Stimulated activated CD4-positive, alpha-beta T cell treated with anti-CD3 and anti-CD28 coated beads, Interleukin-15, amount 100 ng/mL, for 24 hours (primary cell): Measurements from ENCODE around the gene CHD5.

ENCODE experiments used
- DNase-seq: peaks from one replicate; pipeline ENCODE4 v3.0.0-alpha.2; 2020

Gene CHD5

DNA sequence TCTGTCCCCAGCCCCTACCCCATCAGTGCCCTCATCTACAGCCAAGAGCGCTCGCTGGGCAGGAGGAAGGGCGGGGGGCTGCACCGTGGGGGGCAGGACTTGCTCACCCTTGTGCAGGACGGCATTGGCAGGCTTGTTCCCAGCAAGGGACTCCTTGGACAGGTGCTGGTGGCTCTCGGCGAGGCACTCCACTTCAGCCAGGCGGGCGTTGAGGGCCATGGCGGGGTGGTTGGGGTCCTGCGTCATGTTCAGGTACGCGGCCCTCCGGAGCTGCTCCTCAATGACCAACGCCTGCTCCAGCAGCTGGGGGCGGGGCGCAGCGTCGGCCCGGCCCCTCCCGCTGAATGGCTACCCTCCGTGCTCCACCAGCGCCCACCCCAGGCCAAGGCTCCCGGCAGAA, 70.4 kb downstream of the CHD5 start:
- DNase-seq: no peak

DNA sequence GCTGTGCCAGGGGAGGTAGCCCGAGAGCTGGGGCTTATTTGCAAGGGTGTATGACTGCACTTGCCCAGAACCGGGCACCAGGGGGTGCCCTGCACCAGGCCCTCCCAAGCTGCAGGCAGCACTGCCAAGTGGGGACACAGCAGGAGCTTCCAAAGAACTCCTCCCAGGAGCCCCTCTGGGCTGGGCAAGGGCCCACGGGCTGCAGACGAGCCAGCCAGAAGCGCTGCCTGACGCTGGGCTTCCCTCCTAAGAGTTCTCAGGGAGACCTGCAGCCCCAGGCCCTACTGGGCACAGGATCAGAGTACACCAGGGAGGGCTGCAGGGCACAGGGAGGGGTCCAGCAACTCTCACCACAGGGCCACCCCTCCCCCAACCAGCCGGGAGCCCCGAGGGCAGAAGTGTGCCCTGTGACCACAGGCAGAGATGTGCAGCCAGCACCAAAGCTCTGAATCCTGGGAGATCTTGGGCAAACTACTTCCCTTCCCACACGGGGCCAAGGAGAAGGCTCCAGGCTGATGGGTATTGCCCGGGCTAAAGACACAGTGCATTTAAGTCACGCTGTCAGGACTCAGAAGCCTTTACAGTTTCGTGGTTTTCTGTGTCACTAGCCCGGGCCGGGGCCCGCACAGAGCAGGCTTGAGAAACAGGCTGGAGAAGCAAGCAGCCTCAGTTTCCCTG, 71.0 kb downstream of the CHD5 start:
- peak; percentile 62 for DNase-seq

DNA sequence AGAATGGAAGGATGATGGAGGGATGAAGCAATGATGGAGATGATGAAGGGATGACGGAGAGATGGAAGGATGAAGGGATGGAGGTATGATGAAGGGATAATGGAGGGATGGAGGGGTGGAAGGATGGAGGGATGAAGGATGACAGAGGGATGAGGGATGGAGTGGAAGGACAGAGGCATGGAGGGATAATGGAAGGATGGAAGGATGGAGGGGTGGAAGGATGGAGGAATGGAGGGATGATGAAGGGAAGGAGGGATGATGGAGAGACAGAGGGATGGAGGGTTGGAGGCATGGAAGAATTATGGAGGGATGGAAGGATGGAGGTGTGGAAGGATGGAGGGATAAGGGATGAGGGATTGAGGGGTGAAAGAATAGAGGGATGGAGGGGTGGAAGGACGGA, 71.6 kb downstream of the CHD5 start:
- no peak for DNase-seq

DNA sequence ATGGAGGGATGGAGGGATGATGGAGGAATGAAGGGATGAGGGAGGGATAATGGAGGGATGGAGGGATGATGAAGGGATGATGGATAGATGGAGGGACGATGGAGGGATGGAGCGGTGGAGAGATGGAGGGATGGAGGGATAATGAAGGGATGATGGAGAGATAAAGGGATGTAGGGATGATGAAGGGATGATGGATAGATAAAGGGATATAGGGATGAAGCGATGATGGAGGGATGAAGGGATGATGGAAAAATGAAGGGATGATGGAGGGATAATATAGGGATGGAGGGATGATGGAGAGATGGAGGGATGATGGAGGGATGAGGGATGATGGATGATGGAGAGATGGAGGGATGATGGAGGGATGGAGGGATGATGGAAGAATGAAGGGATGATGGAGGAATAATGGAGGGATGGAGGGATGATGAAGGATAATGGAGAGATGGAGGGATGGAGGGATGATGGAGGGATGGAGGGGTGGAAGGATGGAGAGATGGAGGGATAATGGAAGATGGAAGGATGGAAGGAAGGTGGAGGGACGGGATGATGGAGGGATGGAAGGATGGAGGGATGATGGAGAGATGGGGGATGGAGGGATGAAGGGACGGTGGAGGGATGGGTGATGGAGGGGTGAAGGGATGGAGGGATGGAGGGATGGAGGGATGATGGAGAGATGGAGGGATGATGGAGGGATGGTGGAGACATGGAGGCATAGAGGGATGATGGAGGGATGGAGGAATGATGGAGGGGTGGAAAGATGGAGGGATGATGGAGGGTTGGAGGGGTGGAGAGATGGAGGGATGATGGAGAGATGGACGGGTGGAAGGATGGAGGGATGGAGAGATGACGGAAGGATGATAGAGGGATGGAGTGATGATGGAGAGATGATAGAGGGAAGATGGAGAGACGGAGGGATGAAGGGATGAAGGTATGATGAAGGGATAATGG, 72.4 kb downstream of the CHD5 start:
- DNase-seq: no peak

DNA sequence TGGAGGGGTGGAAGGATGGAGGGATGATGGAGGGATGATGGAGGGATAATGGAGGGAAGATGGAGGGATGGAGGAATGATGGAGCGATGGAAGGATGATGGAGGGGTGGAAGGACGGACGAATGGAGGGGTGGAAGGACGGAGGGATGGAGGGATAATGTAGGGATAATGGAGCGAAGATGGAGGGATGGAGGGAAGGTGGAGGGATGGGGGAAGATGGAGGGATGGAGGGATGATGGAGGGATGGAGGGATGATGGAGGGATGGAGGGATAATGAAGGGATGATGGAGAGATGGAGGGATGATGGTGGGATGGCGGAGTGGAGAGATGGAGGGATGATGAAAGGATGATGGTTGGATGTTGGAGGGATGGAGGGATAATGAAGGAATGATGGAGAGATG, 73.1 kb downstream of the CHD5 start:
- no peak for DNase-seq

DNA sequence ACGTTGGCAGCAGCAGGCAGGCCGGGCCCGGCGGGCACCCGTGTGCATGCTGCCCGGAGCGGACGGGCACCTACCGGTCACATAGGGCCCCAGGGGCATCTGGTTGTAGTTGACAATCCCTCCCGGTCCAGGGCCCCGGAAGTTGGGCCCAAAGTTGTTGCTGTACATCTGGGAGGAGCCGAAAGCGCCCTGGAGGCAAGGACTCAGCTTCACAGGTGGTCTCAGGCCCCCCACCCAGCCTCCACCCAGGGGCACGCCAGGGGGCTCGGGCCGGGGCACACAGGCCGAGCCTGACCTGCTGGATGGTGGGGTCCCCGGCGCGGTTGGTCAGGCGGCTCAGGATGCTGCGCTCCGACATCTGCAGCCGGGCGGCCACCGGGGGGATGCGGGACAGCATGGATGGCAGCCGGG, 73.8 kb downstream of the CHD5 start:
- DNase-seq: no peak

DNA sequence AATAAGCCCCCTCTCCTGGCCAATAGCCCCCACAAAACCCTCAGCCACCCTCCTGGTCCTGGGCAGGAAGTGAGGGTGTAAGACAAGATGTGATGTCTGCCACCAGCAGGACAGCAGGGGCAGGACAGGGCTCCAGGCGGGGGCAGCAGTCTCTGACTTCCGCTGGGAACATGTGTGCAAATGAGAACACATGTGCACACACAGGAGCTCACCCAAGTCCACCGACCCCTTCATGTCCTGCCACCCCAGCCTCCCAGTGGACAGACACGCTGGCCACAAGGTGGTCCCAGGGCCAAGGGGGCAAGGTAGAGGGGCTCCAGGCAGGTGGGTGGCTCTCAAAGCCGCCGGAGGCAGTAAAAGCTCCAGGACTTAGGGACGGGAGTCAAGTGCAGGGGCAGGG, 74.4 kb downstream of the CHD5 start:
- DNase-seq: no peak

DNA sequence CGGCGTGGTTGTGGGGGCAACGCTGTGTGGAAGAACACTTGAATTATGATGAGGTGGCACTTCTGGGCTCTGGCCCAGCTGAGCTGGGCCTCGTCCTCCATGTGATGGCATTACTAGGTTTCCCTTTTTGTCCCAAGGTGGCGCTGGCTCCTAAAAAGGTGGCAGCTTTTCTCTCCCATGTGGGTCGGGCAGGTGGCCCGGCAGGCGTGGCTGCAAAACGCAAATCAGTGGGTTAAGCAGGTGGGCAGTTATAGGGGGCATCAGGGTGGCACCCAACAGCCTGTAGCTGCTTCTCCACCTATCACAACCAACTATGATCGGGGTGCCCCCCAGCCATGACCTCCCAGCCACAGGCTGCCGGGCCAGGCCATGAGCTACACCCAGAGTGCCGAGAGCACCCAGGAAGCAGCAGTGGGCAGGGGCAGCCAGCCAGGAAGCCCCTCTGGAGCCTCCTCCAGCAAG, 74.9 kb downstream of the CHD5 start:
- no peak for DNase-seq

DNA sequence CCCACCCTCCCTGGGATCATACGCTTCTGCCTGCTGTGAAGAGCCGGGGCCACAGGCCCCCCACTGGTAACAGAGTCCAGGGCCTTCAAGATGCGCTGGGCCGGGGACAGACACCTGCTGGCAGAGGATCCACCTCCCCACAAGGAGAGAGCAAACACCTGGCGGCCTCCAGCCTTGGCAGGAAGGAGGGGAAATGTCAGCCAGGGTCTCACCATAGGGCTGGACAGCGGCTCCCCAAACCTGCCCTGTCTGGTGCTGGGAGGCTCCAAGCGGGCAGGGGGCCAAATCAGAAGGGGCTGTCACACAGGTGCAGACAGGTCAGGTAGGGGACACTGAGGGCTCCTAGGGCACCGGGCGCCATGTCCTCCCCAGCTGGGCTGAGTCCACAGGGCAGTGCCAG, 75.5 kb downstream of the CHD5 start:
- DNase-seq: no peak

DNA sequence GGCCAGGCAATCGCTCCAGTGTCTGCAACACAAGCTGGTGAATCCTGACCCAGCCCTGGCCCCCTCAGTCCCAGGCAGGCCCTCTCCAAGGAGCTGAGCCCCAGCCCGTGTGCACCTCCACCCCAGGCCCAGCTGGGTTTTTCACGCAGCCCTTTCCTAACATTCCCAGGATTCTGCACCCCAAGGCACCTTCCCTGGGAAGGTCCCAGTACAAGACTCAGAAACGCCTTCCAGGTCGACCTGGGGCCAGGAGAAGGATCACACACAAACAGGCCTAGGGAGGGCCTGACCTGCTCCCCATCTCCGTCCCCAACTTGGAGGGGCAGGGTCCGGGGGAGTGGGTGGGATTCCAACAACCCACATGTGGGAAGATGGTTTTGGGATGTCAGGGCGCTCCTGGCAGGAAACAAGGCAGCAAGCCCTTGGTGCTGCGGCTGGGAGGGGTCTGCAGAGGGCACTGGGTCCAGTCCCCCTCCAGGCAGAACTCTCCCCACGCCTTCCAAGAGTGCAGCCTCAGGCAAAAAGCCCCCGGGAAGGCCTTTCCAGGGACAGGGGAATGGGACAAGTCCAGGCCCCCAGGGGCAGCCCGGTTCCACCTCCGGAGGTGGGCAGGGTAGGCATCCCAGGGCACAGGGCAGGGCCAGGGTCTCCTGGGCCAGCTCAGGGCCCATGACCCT, 76.1 kb downstream of the CHD5 start:
- no peak for DNase-seq

DNA sequence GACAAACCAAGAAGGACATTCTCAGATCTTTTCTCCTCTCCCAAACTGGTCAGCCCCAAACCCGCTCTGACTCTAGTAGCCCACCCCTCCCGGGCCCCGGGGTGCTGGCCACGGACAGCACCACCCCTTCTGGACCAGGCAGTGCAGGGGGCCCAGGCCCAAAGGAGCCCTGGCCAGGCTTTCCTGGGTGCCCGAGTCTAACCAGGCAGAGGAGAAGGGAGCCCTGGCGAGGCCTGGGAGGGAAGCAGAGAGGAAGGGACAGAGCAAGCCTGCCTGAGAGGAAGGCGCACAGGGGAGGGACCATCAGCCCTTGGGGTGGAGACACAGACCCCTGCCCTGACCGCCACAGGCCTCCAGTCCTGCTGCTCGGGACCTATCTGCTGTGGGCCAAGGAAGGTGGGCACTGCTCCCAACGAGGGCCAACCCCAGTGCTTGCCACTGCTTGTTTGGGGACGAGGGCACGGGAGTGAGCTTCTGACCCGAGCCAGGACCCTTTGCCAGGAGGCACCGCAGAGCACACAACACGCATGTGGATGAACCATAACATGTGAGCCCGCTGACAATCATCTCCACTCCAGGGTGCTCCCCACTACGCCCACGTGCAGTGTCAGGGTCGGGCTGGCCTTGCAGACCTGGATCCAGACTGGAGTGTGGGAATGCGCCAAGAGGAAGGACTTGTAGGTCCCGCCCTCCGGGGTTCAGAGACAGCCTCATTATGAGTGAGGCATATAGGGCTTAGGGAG, 76.8 kb downstream of the CHD5 start:
- DNase-seq: no peak

DNA sequence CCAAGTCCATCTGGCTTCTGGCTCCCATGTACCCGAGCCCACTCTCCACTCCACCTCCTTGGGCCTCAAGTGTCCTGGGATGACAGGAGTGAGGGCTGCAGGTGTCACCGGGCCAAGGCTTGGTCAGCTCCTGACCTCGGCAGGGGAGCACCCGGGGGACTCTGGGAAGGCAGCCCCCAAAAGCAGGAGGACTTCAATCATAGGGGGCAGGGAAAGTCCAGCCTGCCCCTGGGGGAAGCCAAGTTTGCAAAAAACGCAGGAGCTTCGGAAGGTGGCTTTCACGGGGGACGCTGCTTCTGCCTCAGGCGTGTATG, 77.6 kb downstream of the CHD5 start:
- no peak for DNase-seq

DNA sequence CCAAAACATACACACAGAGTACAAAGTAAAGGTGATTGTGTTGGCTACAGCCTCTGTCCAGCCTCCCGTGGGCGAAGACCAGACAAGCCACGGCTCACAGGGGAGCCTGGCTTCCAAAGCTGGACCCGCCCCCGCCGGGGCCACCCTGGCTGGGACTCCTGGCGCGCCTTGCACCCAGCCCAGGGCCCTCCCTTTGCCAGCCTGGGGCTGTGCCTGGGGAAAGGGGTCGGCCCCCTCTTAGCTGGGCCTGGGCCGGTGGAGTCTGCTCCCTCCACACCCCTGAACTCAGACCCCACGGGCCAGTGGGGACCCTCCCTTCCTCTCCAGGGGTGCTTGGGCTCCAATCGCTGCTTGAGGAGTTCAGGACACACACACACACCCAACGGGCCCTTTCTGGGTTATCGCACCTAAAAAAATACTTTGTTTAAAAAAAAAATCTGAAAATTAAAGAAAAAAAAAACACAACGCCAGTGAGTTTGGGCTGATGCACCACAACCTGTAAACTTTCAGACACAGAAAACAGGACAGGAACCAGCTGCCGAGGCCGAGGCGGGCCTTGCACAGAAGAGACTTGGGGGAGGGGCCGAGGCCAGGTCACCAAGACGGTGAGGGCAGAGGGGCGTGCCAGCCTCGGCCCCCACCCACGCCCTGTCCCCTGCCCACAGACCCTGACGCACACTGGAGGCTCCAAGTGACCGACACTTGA, 78.1 kb downstream of the CHD5 start:
- no peak for DNase-seq

DNA sequence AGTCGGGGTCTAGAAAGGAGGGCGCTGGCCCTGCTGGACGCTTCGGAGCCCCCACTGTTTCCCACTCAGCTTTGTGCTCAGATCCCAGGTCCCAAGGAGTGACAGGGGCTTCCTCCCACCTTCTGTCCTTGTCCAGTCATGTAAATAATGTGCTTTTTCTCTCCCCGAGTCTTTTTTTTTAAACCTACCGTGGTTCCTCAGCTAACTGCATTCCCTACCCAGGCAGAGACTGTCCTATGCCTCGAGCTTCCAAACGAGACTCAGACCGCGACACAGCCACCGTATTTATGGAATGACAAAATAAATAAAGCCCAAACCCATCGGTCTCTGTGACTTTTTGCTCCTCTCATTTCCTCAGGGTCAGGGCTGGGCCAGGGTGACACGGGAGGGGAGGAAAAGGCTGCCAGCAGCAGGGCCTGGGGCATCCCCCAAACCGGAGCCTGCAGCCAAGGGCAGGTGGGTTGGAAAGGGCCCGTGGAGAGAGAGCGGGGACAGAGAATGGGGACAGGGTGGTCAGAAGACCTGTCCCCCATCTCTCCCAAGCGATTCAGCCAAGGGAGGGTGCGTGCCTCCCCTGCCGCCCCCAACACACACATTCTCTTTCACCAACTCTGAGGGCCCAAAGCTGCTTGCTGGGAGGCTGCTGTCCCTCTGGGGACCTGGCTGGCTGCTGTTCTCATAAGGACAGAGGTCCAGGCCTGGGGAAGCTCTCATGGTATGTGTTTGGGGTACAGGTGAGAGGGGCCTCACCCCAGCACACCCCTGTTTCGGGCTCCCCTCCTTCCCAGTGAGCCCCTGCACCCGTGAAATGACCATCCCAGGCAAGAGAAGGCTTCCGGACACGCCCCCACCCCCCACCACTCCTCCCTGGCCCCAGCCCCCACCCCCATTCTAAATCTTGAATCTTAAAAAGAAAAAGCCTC, 79.0 kb downstream of the CHD5 start:
- peak; percentile 36 for DNase-seq

DNA sequence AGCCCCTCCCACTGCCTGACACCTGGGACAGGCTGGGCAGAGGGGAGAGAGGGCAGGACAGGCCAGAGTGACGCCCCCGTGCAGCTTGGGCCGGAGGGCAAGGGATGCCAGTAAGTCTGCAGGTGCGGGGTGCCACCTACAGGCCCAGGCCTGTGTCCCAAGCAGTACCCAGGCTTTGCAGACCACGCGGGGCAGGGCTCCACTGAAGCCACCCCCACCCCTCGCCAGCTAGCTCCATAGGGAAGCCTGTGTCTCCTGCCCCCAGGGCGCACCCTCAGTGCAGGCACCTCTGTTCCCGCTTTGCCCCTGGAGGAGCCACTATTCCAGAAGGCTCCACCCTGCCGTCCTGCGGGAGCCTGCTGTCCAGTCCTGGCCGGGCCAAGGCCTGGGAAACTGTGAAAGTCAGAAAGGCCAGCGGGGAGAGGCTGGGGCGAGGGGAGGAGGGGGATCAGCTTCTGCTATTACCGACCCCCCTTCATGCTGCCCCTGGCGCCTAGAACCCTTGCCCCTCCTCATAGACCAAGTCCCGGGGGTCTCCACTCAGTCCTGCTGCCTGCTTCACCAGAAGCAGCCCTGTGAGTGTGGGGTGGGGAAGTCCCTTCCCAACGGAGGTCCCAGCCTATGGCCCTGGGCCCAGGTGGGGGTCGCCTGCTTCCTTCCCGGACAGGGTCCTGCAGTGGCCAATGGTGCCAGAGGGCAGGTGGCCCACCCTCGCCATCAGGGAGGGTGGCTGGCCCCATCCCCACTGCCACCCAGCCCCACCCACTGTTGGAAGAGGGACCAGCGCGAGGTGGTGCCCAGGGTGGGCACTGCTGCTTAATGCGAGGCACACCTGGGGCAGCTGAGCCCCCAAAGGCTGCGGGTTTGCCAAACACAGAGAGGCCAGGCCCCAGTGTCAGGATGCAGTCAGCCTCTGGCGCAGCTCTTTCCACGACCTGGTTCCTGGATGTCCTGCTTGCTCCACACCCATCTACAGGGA, 80.0 kb downstream of the CHD5 start:
- no peak for DNase-seq

DNA sequence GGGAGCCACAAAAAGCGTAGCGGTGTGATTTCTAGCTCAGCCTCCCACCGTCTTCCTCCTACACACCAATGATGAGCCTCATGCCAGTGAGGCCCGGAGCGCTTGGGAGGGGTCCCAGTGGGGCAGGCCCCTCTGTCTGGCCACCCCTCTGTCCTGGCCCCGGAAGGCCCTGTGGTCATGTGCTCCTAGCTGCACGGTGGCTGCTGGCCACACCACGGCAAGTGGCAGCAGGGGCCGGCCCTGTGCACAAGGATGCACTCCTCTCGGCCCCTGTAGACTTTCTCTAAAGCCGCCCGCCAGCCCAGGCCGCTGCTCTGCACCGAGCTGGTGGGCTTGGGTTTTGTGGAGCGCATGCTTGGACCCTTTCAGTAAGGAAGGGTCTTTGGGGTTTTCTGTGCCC, 80.8 kb downstream of the CHD5 start:
- DNase-seq: no peak

DNA sequence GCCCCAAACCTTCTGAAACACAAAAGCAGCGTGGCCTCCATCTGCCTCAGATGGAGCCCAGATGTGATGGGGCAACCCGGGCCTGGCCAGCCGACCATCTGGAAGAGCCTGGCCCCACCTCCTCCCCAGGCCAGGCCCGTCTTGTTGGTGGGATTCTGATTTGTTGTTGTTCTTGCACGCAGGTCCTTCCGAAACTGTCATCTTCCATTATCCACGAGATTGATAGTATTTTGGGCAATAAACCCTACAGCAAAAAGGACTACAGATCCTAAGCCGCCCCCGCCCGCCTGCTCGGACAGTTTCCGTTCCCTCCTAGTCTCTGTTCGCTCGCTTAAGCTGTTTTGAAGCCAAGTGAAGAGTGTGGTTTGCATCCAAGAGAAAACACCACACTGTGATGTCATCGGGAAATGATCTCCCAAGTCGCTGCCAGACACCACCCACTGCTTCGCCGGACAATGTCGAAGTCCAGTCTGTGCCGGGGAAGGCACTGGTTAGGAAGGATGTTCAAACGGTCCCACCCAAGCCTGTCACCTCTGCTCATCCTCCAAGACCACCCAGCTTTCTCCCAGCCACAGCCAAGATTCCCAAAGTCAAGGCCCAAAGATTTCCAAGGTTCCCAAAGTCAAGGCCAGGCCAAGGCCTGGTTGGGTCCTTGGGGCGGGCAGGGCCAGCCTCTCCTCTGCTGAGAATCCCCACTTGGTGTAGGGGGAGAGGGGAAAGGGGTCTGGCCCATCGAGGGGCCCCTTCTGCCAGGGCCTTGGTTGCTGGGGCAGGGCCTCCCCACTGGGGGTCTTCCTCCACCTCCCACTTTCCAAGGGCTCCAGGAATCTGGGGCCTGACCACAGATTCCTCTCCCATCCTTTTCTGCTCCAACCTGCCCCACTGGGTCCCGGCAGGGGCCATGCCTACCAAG, 81.6 kb downstream of the CHD5 start:
- DNase-seq: no peak

DNA sequence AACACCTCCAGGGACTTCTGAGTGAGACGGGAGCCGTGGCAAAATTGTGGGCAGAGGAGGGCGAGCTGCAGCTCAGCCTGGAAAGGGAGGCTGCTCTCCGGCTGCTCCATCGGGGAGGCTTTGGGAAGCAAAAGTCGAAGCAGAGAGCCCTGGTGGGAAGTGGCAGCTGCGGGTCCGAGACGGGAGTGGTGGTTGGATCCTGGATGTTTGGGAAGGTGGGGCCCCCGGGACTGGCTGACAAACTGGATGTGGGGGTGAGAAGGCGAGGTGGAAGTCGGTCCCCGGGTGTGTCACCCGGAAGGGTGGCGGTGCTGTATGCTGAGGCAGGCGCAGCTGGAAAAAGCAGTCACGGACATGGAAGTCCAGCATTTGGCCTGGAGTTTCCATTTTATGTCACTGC, 82.3 kb downstream of the CHD5 start:
- DNase-seq: no peak

DNA sequence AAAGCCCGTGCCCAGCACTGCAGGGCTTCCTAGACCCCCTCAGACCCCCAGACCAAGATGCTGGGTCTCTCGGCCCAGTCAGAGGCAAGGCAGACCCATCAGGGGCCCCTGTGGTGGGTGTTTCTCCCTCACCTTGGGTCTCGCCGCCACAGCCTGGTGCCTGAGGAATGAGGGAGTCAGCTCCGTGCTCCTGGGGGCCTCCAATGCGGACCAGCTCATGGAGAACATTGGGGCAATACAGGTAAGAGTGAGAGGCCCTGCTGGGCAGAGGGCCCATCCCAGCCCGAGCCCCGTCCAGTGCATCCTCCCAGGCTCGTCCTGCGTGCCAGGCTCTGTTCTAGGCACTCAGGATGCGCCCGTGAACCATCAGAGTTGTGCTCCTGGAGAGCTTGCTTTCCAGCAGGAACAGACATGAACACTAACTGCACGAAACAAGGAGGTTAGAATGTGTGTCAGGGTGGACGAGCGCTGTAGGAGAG, 83.0 kb downstream of the CHD5 start:
- DNase-seq: no peak
